Spleen (tissue), 11 donors: ENCODE results near the gene LPO. TPM values are rescaled to one million over a fixed set of nuclear protein-coding genes. Genes with fewer than 3 reads are reported as not detected.

ENCODE experiments used
- DNase-seq: peaks from one replicate; pipeline ENCODE4 v3.0.0-alpha.2; 2020
- H3K27ac ChIP-seq, 8 donors: fragments of 200-600 bp; sonication (generic) in 7 of 8; 1 replicate in 4 of 8; 2 replicates in 4 of 8; pipeline versions ENCODE4 v1.5.0 to v1.8.0; 2016 to 2021; ENCODE audit warnings: inconsistent platforms in 4 of 8, mild to moderate bottlenecking in 4 of 8, moderate library complexity in 1 of 8
- H3K27me3 ChIP-seq, 7 donors: fragments of 200-600 bp; sonication (generic) in 6 of 7; replicated peaks in 1 of 7; 1 replicate in 4 of 7; 2 replicates in 3 of 7; pipeline versions ENCODE4 v1.5.0 to v1.8.0; 2016 to 2021; ENCODE audit warnings: inconsistent platforms in 3 of 7, mild to moderate bottlenecking in 1 of 7
- H3K36me3 ChIP-seq, 6 donors: fragments of 200-600 bp; sonication (generic) in 5 of 6; 1 replicate in 4 of 6; 2 replicates in 2 of 6; pipeline versions ENCODE4 v1.5.0 to v1.8.0; 2016 to 2021; ENCODE audit warnings: inconsistent platforms in 2 of 6
- H3K4me1 ChIP-seq, 6 donors: fragments of 200-600 bp; sonication (generic) in 5 of 6; 1 replicate in 3 of 6; 2 replicates in 3 of 6; pipeline versions ENCODE4 v1.5.0 to v1.8.0; 2016 to 2021; ENCODE audit warnings: inconsistent platforms in 3 of 6
- H3K4me3 ChIP-seq, 8 donors: fragments of 200-600 bp; sonication (generic) in 7 of 8; 1 replicate in 4 of 8; 2 replicates in 4 of 8; pipeline versions ENCODE4 v1.5.0 to v1.8.0; 2016 to 2021; ENCODE audit warnings: inconsistent platforms in 4 of 8, mild to moderate bottlenecking in 4 of 8, moderate library complexity in 2 of 8
- H3K9me3 ChIP-seq, 8 donors: fragments of 200-600 bp; sonication (generic) in 7 of 8; 1 replicate in 4 of 8; 2 replicates in 4 of 8; pipeline versions ENCODE4 v1.5.0 to v1.8.0; 2016 to 2021; ENCODE audit warnings: inconsistent platforms in 4 of 8
- CTCF ChIP-seq, 11 experiments: fragments of 200-600 bp in 7 of 11; fragments of 450-650 bp in 4 of 11; sonication (generic) in 4 of 11; IDR thresholded peaks in 8 of 11; conservative IDR thresholded peaks in 3 of 11; 1 replicate in 7 of 11; 2 replicates in 4 of 11; pipeline versions ENCODE4 v1.4.0 to v1.8.0; 2016 to 2021; ENCODE audit warnings: antibody characterized with exemption in 11 of 11, inconsistent platforms in 4 of 11, mild to moderate bottlenecking in 1 of 11
- POLR2A ChIP-seq, 3 donors: fragments of 450-650 bp; IDR thresholded peaks; one replicate each; pipeline ENCODE4 v1.5.1; 2017; ENCODE audit warnings: antibody characterized with exemption in 3 of 3, mild to moderate bottlenecking in 1 of 3
- POLR2AphosphoS5 ChIP-seq, 3 donors: sonication (generic); formaldehyde crosslinking; IDR thresholded peaks; one replicate each; pipeline ENCODE4 v1.5.1; 2017; ENCODE audit warnings: antibody characterized with exemption in 3 of 3
- WGBS, 5 donors: extraction: QIAGEN DNeasy Blood & Tissue Kit in 3 of 5; methylation state at CpG; one replicate each; pipeline versions ENCODE4 v1.1.5 to v1.1.7; 2013 to 2018; 5-methylcytosine and 5-hydroxymethylcytosine counted together
- intact Hi-C: fragments of 100-400 bp; cut with DNase I; formaldehyde crosslinking; loops from one replicate; pipeline ENCODE4 v1.15.0; 2023; ENCODE audit warnings: low total_unique reads
- polyA plus RNA-seq, 3 donors: library from polyadenylated mRNA; stranded (reverse); fragments of 200-250 nt; gene quantifications; one replicate each; pipeline ENCODE4 v1.2.1, GENCODE V29; 2013
- total RNA-seq, 7 donors: library from RNA; depleted of rRNA in 3 of 7; stranded (reverse); fragments of >200 nt in 3 of 7; fragmentation: NEBNext Ultra II Directional in 4 of 7; extraction: Animal tissue kit (Norgen Biotek cat#: 25700) in 4 of 7; gene quantifications; one replicate each; pipeline versions ENCODE4 v1.1.0 to v1.2.1, GENCODE V29; 2016 to 2021
- donor health status: healthy with polysubstance abuse.
- donor health status: DM: no; HTN: no; CAD: no; lungs with moderate emphysema.
- donor health status: DM: no; HTN: no; CAD: no.
- donor health status: Bipolar disorder and iron deficiency.
- donor health status: healthy.
- donor health status: DM: no; HTN: no; CAD: no.
- donor health status: DM: yes; HTN: yes; CAD: no.

LPO gene
- total and polyA plus RNA-seq, 10 donors, result 0.02 to 0.10 (median 0.06) TPM; not detected in 7

GRCh38 chr17:58193641-58194255 lies 44.6 kb upstream of the LPO start:
- intact Hi-C loops, result no loop called here
- DNase-seq, result no peak
- TF ChIP-seq POLR2A (IDR thresholded peaks at IDR 0.05) (no peak), POLR2AphosphoS5 (IDR thresholded peaks at IDR 0.05) (no peak), CTCF (IDR thresholded peaks at IDR 0.05 in 8 of 11, conservative IDR thresholded peaks at IDR 0.05 in 3 of 11) (no peak)
- Histone ChIP-seq H3K4me3 (no peak overlapping the region), H3K36me3 (no peaks in the 10 kb centered on the region), H3K4me1 (no peaks in the 10 kb centered on the region), H3K27ac (no peak overlapping the region), H3K9me3 (no peaks in the 10 kb centered on the region), H3K27me3 (peaks cover 0 to 70% (median 12%) of the 10 kb centered on the region in 7 donors)
- WGBS, 5 donors, result 76 to 85% (median 84%) methylated on average over 14 to 18 of the region's 18 CpGs

GRCh38 chr17:58195518-58196123 lies 42.8 kb upstream of the LPO start:
- Histone ChIP-seq H3K4me3 (no peak overlapping the region), H3K27ac (no peak overlapping the region), H3K4me1 (peaks cover 0 to 4% (median 0%) of the 10 kb centered on the region in 6 donors), H3K9me3 (no peaks in the 10 kb centered on the region), H3K36me3 (no peaks in the 10 kb centered on the region), H3K27me3 (peaks cover 0 to 71% (median 10%) of the 10 kb centered on the region in 7 donors)
- WGBS, 5 donors, result 70 to 94% (median 79%) methylated on average over 5 of the region's 5 CpGs
- intact Hi-C loops, result no loop called here
- TF ChIP-seq POLR2A (IDR thresholded peaks at IDR 0.05), result no peak
- DNase-seq, result no peak

DNA sequence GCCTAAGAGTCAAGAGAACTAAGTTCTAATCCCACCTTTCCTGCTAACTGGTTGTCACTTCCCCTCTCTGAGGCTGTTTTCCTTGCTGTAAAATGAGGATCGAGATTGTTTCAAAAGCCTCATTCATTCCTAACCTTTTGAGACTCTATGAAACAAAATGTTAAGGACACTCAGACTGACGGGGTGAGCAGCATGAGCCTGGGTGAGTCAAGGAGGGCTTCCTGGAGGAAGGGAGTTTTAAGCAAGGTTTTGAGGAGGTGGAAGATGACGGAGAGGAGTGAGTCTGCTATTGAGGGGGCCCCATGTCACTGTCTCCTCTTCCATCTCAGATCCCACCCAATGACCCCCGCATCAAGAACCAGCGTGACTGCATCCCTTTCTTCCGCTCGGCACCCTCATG lies 41.8 kb upstream of the LPO start:
- H3K27me3 ChIP-seq, result peaks cover 0 to 61% (median 10%) of the 10 kb centered on the region in 7 donors
- 81 to 88% (median 86%) methylated on average over 7 of the region's 7 CpGs for WGBS, 5 donors

DNA sequence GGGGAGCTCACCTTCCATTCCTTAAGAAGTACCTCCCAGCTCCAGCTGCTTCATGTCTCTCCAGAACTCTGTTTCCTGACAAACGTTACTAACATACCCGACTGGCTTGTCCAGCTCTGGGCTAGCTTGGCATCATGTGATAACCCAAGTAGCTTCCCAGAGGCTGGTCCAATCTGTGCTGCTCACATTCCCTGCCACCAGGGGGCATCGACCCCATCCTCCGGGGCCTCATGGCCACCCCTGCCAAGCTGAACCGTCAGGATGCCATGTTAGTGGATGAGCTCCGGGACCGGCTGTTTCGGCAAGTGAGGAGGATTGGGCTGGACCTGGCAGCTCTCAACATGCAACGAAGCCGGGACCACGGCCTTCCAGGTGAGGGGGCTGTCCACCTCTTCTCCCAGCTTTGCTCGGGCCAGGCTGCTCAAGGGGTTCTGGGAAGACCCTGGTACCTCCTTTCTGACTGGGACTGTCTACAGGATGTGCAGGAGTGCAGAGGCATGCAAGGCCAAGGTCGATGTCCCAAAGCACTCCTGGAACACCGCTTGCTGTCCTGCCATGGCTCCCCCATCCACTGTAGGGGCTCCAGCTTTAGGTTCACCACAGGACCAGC lies 38.3 kb upstream of the LPO start:
- TF ChIP-seq POLR2AphosphoS5 (IDR thresholded peaks at IDR 0.05) (peak in 1 of 3 donors; percentile 14), POLR2A (IDR thresholded peaks at IDR 0.05) (no peak), CTCF (IDR thresholded peaks at IDR 0.05 in 8 of 11, conservative IDR thresholded peaks at IDR 0.05 in 3 of 11) (peak in 9 of 11 experiments; percentile 38 to 76 (median 68))
- DNase-seq, result peak; percentile 82
- Histone ChIP-seq H3K27me3 (peaks cover 0 to 40% (median 10%) of the 10 kb centered on the region in 7 donors), H3K4me1 (peaks cover 0 to 4% (median 0%) of the 10 kb centered on the region in 6 donors), H3K9me3 (no peaks in the 10 kb centered on the region), H3K27ac (no peak overlapping the region), H3K36me3 (peaks cover 0 to 7% (median 0%) of the 10 kb centered on the region in 6 donors), H3K4me3 (no peak overlapping the region)
- intact Hi-C loops, result no loop called here
- WGBS, 5 donors, result 37 to 52% (median 42%) methylated on average over 13 to 14 of the region's 14 CpGs

More for the DNA sequence above, 41.8 kb upstream of the LPO start:
- H3K9me3 ChIP-seq, result no peaks in the 10 kb centered on the region
- H3K36me3 ChIP-seq, result no peaks in the 10 kb centered on the region
- no peak overlapping the region for H3K4me3 ChIP-seq
- no peak for DNase-seq
- no peak overlapping the region for H3K27ac ChIP-seq
- no peak for TF ChIP-seq POLR2A (IDR thresholded peaks at IDR 0.05)
- TF ChIP-seq CTCF (IDR thresholded peaks at IDR 0.05 in 8 of 11, conservative IDR thresholded peaks at IDR 0.05 in 3 of 11), result no peak
- no peak for TF ChIP-seq POLR2AphosphoS5 (IDR thresholded peaks at IDR 0.05)
- intact Hi-C loops, result no loop called here
- peaks cover 0 to 4% (median 0%) of the 10 kb centered on the region in 6 donors for H3K4me1 ChIP-seq
